Skeletal muscle cell (primary cell): ENCODE measurements around the gene FAM110C.
"Not testable (repeated sequence)": the region's sequence is repeated elsewhere in the genome, so short reads cannot be mapped to it uniquely, and the experiment has no call there.

Source experiments
- DNase-seq: peaks from one replicate; pipeline ENCODE4 v3.0.0-alpha.2; 2010; ENCODE audit warnings: low read depth
- H3K4me3 ChIP-seq: 2 replicates; pipeline ENCODE4 v1.5.1; 2011; ENCODE audit warnings: low read depth, mild to moderate bottlenecking, control low read depth, low read length, moderate library complexity

Gene FAM110C

GRCh38 chr2:45342-46130 is 769 bp downstream of the FAM110C start:
- no peak overlapping the region for H3K4me3 ChIP-seq
- no peak for DNase-seq

GRCh38 chr2:44748-45341 is 1.5 kb downstream of the FAM110C start:
- no peak for DNase-seq
- no peak overlapping the region for H3K4me3 ChIP-seq

DNA sequence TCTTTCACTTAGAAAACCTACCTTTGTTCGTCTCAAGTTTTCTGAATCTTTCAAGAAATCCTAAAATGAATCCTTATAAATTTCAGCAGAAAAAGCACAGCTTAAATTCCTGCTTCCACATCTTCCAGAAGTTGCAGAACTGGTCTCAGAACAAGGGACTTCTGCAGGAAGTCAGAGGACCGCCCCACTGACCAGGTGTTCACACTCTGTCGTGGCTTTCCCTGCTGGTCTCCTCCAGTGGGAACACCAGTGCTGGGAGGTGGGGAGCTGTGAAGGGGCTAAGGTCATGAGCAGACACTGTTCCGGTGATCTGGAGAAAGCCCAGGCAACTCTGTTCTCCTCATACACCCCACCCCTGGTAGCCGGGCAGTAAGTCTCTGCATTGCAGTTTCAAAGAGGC is 3.5 kb downstream of the FAM110C start:
- no peak for DNase-seq
- no peak overlapping the region for H3K4me3 ChIP-seq

DNA sequence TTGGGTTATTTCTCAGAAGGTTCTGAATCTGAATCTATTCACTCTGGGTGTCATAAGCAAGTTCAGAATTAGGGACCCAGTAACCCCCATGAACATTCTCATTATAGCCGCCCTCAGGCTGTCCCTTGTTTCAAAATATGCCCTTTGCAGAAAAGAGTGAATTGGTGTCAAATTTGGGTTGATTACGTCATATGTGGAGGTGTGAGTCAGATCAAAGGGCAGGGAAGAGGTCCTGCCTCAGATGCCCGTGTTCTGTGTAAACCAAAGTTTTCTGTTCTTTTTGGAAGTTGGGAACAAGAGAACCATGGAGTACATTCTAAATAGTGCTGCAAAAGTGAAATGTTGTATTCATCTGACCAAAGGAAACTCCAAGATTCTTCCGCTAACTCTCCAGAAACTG is 5.8 kb downstream of the FAM110C start:
- H3K4me3 ChIP-seq, result no peak overlapping the region
- DNase-seq, result no peak

GRCh38 chr2:38155-38554 is 8.2 kb downstream of the FAM110C start:
- DNase-seq, result no peak
- H3K4me3 ChIP-seq, result no peak overlapping the region

DNA sequence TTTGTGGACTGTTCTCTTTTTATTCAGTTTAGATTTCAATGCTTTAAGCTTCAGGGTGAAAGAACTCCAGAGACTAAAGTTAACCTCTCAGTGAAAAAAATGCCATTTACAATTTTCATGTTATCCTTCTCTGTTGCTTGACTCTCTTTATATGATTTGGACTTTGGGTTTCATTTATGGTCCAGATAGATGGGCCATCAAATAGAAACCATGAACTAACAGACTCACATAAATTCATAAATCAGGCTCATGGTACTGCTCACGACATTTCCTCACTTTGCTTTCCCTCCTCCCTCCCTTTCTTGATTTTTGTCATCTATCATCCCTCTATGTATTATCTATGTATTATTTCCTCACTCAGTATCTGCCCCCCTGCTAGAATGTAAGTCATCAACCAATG is 10.0 kb downstream of the FAM110C start:
- no peak overlapping the region for H3K4me3 ChIP-seq
- DNase-seq, result no peak

GRCh38 chr2:35852-36251 is 10.5 kb downstream of the FAM110C start:
- H3K4me3 ChIP-seq, result no peak overlapping the region
- DNase-seq, result no peak

GRCh38 chr2:33620-34019 is 12.7 kb downstream of the FAM110C start:
- DNase-seq, result no peak
- no peak overlapping the region for H3K4me3 ChIP-seq

GRCh38 chr2:32068-32467 is 14.2 kb downstream of the FAM110C start:
- H3K4me3 ChIP-seq, result no peak overlapping the region
- no peak for DNase-seq

DNA sequence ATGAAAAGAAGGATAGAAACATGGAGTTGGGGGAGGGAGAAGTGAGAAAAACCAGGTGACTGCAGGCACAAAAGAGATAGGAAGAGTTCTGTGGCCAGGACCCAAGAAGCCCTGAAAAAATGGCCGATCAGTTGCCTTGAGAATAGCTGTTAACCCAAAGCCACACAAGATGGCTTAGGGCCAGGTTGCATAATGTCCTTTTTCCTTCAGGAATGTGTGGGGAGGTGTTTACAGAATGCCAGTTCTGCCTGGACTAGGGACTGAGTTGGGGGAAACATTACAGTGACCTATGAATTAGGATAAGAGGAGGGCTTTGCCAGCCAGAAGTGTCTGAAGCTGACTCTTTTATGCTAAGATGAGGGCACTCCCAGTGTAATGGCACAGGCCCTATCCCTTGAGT is 17.1 kb downstream of the FAM110C start:
- no peak for DNase-seq
- H3K4me3 ChIP-seq, result no peak overlapping the region

DNA sequence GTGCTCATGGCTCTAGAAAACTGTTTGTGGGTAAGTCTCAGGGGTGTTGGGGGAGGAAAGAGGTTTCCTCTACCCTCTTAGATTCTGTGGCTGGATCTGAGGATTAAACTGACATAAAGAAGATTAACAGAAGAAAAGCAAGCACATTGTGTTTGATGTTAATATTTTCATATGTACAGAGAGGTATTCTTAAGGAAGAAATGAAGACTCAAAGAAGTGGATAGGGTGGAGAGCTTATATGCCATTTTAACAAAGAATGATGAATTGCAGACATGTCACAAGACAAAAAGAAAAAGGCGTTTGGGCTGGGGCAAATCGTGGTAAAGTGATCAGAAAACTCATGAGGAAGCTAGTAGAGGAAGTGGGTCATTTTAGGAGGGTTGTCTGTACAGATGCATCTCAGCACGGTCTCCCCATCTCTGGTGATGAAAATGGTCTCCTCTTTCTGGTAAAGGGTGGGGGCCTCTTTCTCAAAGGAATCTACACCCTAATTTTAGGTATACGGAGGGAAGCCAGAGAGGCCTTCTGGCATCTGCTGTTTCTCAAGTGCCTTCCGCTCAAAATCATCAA is 17.8 kb downstream of the FAM110C start:
- DNase-seq, result no peak
- H3K4me3 ChIP-seq, result no peak overlapping the region

GRCh38 chr2:26891-27290 is 19.4 kb downstream of the FAM110C start:
- no peak for DNase-seq
- no peak overlapping the region for H3K4me3 ChIP-seq

GRCh38 chr2:25543-25942 is 20.8 kb downstream of the FAM110C start:
- H3K4me3 ChIP-seq, result no peak overlapping the region
- DNase-seq, result no peak

DNA sequence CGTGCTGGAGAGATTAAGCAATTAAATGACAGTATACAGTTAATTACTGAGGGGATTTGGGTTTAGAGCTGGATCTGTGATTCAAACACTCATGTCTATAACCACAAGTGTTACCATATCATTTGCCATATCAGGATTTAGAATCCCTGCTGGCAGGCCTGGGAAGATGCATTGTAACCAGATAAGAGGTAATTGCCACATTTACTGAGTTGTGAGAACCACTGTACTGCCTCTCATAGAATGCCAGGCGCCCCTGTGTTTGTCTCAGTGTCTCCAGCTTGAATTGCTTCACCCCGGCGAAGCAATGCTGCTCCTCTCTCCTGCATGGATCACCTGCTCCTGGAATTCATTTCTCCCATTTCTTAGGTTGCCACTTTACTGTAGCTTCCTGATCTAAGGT is 21.7 kb downstream of the FAM110C start:
- H3K4me3 ChIP-seq, DNase-seq: not testable (repeated sequence)

- DNase-seq, result no peak
- no peak overlapping the region for H3K4me3 ChIP-seq
These were observed 22.2 kb downstream of the FAM110C start for GRCh38 chr2:24107-24506.

DNA sequence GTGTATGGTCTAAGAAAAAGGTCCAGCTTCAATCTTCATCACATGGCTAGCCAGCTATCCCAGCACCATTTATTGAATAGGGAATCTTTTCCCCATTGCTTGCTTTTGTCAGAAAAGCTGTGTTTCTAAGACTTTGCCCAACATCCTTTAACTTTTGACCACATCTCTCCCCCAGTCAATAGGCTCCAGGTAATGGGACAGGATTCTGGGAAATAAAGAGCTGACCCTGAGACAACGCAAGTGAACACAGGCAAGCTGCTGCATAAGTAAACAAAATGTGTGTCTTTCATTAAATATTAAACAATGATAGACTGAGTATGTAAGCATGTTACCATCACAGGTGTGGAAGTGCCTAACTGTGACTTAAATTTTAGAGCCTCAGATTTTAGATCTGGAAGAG is 23.0 kb downstream of the FAM110C start:
- DNase-seq, result no peak
- H3K4me3 ChIP-seq, result no peak overlapping the region

GRCh38 chr2:22244-22643 is 24.1 kb downstream of the FAM110C start:
- DNase-seq, H3K4me3 ChIP-seq: not testable (repeated sequence)

DNA sequence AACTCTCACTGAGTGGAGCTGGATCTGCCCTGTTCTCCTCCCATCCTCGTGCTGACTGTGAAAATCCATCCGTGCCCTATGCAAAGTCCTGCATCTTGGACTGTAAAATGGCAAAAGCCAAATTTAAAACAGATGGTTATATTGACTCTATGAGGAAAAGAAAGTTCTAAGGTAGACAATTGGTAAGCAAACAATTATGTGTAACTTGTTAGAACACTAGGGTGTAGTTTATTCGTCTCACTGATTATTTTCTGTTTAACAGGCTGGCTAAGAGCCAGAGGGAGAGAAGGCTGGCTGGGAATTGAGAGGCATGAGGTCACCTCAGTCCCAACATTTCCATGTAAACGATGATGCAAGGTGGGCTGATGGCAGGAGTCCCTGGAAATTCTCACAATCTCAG is 26.0 kb downstream of the FAM110C start:
- H3K4me3 ChIP-seq, DNase-seq: not testable (repeated sequence)

DNA sequence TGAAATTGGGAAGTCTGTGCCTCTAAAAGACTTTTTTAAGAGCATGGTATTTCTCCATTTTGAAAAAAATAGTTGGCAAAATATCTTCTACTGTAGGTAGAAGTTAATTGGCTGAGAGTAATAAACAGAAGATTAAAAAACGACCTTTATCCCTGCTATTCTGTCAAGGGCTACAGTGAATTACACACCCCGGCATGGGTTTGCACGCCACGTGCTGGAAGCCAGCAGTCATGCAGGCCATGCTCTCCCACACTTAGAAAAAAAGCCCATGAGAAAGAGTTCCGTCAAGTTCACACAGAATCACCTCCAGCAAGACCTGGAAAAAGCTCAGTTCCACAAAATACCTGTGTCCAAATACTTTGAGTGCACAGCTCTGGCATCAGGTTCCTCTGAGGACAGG is 26.8 kb downstream of the FAM110C start:
- no peak for DNase-seq
- H3K4me3 ChIP-seq, result no peak overlapping the region

DNA sequence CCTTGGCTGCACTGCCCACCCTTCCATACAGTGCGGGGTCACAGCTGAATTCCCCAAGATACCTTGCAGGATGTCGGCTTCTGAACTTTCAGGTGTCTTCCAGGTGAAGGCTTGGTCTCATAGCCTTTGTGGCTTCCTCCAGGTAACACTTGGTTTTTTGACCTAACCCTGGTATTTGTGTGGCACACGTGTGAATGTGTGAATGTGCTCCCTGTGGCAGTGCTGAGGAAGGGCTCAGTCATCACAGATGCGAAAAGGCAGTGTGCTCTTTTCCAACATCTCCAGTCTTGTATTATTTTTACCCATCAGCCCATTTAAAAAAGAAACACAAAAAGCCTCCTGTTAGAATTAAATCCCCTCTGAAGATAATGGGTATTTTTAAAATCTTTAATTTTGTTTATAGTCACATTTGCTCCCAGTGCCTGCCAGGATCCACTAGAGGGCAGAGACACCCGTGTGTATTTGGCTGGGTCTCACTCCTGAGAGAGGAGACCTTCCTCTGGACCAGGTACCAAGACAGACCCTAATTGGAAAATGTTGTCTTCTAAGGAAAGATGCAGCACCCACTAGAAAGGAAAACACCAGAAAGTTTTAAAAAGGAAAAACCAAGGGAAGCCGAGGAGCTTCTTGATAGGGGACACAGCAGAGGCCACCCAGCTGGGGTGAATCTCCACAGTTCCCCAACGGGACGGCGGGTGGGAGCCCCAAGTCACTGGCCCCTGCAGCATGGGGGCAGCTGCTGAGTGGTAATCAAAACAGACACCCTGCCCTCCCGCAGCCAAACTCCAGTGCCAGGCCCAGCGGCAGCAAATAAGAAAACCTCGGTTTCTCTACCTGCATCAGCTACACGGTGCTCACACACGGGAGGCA is 27.7 kb downstream of the FAM110C start:
- DNase-seq, result no peak
- H3K4me3 ChIP-seq, result no peak overlapping the region
